ENCODE measurements around the gene TCHHL1.
A peak's percentile ranks its signal among the peaks of the same experiment; 100 is the strongest.

TCHHL1 gene

GRCh38 chr1:152089014-152089674, at the start of gene TCHHL1:
Gene TCHHL1 (minus strand): TSS chr1:152089064. CDS start chr1:152088143, 921 bp downstream.
- no peak for DNase-seq (ENCODE audit: low read depth in 2 of 3, low spot score in 1 of 3)

GRCh38 chr1:152137215-152137614, 48.4 kb upstream of the TCHHL1 start:
- no peak for DNase-seq (ENCODE audit: low read depth in 2 of 3, low spot score in 1 of 3)

GRCh38 chr1:152130186-152130585, 41.3 kb upstream of the TCHHL1 start:
- no peak for DNase-seq (ENCODE audit: low read depth in 2 of 3, low spot score in 1 of 3)

- DNase-seq (ENCODE audit: low read depth in 2 of 3, low spot score in 1 of 3), result no peak
Measured at GRCh38 chr1:152127673-152128072, 38.8 kb upstream of the TCHHL1 start.

GRCh38 chr1:152125834-152126443, 37.1 kb upstream of the TCHHL1 start:
- DNase-seq (ENCODE audit: low read depth in 2 of 3, low spot score in 1 of 3), result no peak

GRCh38 chr1:152118915-152119314, 30.1 kb upstream of the TCHHL1 start:
- DNase-seq (ENCODE audit: low read depth in 2 of 3, low spot score in 1 of 3), result no peak

- no peak for DNase-seq (ENCODE audit: low read depth in 2 of 3, low spot score in 1 of 3)
Measured at GRCh38 chr1:152115344-152115743, 26.5 kb upstream of the TCHHL1 start, which contains the start of gene TCHH. Gene TCHH (minus strand): TSS chr1:152115444. CDS start chr1:152114080, 1,364 bp downstream.

- DNase-seq (ENCODE audit: low read depth in 2 of 3, low spot score in 1 of 3), result no peak
Measured at GRCh38 chr1:152112885-152113432, 24.1 kb upstream of the TCHHL1 start.

- DNase-seq (ENCODE audit: low read depth in 2 of 3, low spot score in 1 of 3), result no peak
Measured at GRCh38 chr1:152112101-152112884, 23.4 kb upstream of the TCHHL1 start.

GRCh38 chr1:152111515-152111968, 22.7 kb upstream of the TCHHL1 start:
- peak in 2 of 3 donors; percentile 15 to 35 for DNase-seq (ENCODE audit: low read depth in 2 of 3, low spot score in 1 of 3)

GRCh38 chr1:152110860-152111514, 22.1 kb upstream of the TCHHL1 start:
- DNase-seq (ENCODE audit: low read depth in 2 of 3, low spot score in 1 of 3), result peak in 1 of 3 donors; percentile 23

GRCh38 chr1:152110365-152110859, 21.5 kb upstream of the TCHHL1 start:
- no peak for DNase-seq (ENCODE audit: low read depth in 2 of 3, low spot score in 1 of 3)

- no peak for DNase-seq (ENCODE audit: low read depth in 2 of 3, low spot score in 1 of 3)
Measured at GRCh38 chr1:152109998-152110294, 21.1 kb upstream of the TCHHL1 start.

- no peak for DNase-seq (ENCODE audit: low read depth in 2 of 3, low spot score in 1 of 3)
Measured at GRCh38 chr1:152109231-152109997, 20.6 kb upstream of the TCHHL1 start.

GRCh38 chr1:152108882-152109222, 20.0 kb upstream of the TCHHL1 start:
- no peak for DNase-seq (ENCODE audit: low read depth in 2 of 3, low spot score in 1 of 3)

GRCh38 chr1:152107984-152108881, 19.4 kb upstream of the TCHHL1 start:
- no peak for DNase-seq (ENCODE audit: low read depth in 2 of 3, low spot score in 1 of 3)

- DNase-seq (ENCODE audit: low read depth in 2 of 3, low spot score in 1 of 3), result no peak
Measured at GRCh38 chr1:152107031-152107983, 18.4 kb upstream of the TCHHL1 start.

- DNase-seq (ENCODE audit: low read depth in 2 of 3, low spot score in 1 of 3), result no peak
Measured at GRCh38 chr1:152104854-152105253, 16.0 kb upstream of the TCHHL1 start.
